ENCODE measurements around the gene MASP1. TPM values are rescaled to one million over a fixed set of nuclear protein-coding genes. Genes with fewer than 3 reads are reported as not detected.
"Not testable (repeated sequence)": the region's sequence is repeated elsewhere in the genome, so short reads cannot be mapped to it uniquely, and the experiment has no call there.

Gene MASP1
- polyA plus RNA-seq, 3 donors from 2014 or later, result not detected

- Mint-ChIP-seq H3K9me3 (no peaks in the 10 kb centered on the region), H3K27ac (no peak overlapping the region), H3K4me1 (no peaks in the 10 kb centered on the region), H3K36me3 (no peaks in the 10 kb centered on the region), H3K4me3 (no peak overlapping the region), H3K27me3 (ENCODE audit: low read depth in 3 of 3) (peaks cover 6 to 17% (median 11%) of the 10 kb centered on the region in 3 donors)
- no peak for DNase-seq
These were observed 44.1 kb downstream of the MASP1 start for GRCh38 chr3:187247398-187247797.

- H3K4me3 Mint-ChIP-seq, result no peak overlapping the region
- peaks cover 5 to 12% (median 5%) of the 10 kb centered on the region in 3 donors for H3K27me3 Mint-ChIP-seq (ENCODE audit: low read depth in 3 of 3)
- H3K36me3 Mint-ChIP-seq, result no peaks in the 10 kb centered on the region
- no peak for DNase-seq
- no peaks in the 10 kb centered on the region for H3K9me3 Mint-ChIP-seq
- H3K4me1 Mint-ChIP-seq, result no peaks in the 10 kb centered on the region
- no peak overlapping the region for H3K27ac Mint-ChIP-seq
These were observed 47.5 kb downstream of the MASP1 start for GRCh38 chr3:187243933-187244524.

DNA sequence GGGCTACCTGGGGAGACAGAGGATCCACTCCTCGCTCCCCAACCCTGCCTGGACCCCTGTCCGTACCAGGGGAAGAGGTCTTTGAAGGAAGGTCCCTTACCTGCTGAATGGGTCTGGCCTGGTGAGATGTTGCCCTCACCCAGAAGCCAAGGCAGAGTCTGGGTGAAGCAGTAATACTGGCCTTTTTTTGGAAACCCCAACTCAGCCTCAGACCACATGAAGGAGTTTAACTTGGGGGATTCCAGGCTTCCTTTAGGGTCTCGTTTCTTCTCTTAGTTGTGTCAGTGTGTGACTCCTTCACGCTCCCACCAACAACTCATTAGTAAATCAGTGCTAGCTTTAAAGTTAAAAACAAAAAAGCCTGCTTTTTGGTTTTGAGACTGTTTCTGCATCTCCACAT lies 48.6 kb downstream of the MASP1 start:
- Mint-ChIP-seq H3K36me3 (no peaks in the 10 kb centered on the region), H3K9me3 (no peaks in the 10 kb centered on the region), H3K27ac (no peak overlapping the region), H3K4me3 (no peak overlapping the region), H3K27me3 (ENCODE audit: low read depth in 3 of 3) (peaks cover 3 to 12% (median 5%) of the 10 kb centered on the region in 3 donors), H3K4me1 (no peaks in the 10 kb centered on the region)
- no peak for DNase-seq

DNA sequence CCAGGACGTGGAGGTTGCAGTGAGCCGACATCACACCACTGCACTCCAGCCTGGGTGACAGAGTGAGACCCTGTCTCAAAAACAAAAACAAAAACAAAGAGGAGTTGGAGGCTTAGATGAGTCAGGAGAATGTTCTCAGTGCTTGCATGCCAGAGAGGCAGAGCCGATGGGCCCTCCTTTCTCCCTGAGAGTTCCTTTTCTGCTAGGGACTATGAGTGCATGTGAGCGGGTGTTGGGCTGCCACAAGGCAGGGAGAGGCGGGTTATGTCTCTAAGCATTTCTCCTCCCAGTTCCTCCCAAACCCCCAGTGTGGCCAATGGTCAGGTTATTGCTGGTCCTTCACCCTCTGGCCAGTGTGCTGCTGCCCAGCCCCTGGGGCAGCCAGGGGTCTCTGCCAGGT lies 49.1 kb downstream of the MASP1 start:
- Mint-ChIP-seq H3K4me1 (no peaks in the 10 kb centered on the region), H3K9me3 (no peaks in the 10 kb centered on the region), H3K4me3 (no peak overlapping the region)

DNA sequence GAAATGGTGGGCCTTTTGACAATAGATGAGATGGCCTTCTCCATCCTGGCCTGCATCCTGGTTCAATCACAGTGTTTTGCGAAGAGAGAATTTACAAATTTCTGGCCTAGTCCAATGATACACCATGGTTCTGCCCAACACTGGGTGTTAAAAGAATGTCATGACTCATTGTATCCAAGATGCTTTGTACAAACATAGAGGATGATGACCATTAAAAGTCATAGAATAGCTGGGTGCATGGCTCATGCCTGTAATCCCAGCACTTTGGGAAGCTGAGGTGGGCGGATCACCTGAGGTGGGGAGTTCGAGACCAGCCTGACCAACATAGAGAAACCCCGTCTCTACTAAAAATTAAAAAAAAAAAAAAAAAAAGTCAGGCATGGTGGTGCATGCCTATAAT lies 52.7 kb downstream of the MASP1 start:
- not testable (repeated sequence) for H3K27ac Mint-ChIP-seq; DNase-seq; H3K27me3 Mint-ChIP-seq (ENCODE audit: low read depth in 3 of 3); H3K4me3 Mint-ChIP-seq; H3K9me3 Mint-ChIP-seq; H3K4me1 Mint-ChIP-seq; H3K36me3 Mint-ChIP-seq

More for the DNA sequence above, 49.1 kb downstream of the MASP1 start:
- Mint-ChIP-seq H3K36me3 (no peaks in the 10 kb centered on the region), H3K27ac (no peak overlapping the region), H3K27me3 (ENCODE audit: low read depth in 3 of 3) (peaks cover 3 to 12% (median 5%) of the 10 kb centered on the region in 3 donors)
- DNase-seq, result no peak

DNA sequence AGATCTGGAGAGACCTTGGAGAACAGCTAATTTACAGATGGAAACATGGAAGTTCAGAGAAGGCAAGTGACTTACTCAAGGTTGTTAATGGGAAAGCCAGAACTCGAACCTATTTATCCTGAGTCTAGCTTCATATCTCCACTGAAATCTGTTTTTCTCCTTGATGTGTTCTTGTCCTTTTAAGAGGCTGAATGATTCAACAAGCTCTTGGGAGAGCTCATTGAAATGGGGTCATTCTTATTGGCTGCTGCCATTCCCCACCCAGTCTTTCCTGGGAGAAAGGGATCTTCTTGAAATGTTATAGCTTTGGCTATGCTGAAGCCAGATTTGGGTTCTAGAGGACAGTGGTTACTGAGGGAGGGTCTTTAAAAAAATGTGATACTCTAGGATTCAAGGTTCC lies 53.3 kb downstream of the MASP1 start:
- H3K36me3 Mint-ChIP-seq, result no peaks in the 10 kb centered on the region
- no peaks in the 10 kb centered on the region for H3K27me3 Mint-ChIP-seq (ENCODE audit: low read depth in 3 of 3)
- no peak overlapping the region for H3K4me3 Mint-ChIP-seq
- no peaks in the 10 kb centered on the region for H3K4me1 Mint-ChIP-seq
- H3K27ac Mint-ChIP-seq, result no peak overlapping the region
- no peak for DNase-seq
- H3K9me3 Mint-ChIP-seq, result no peaks in the 10 kb centered on the region

DNA sequence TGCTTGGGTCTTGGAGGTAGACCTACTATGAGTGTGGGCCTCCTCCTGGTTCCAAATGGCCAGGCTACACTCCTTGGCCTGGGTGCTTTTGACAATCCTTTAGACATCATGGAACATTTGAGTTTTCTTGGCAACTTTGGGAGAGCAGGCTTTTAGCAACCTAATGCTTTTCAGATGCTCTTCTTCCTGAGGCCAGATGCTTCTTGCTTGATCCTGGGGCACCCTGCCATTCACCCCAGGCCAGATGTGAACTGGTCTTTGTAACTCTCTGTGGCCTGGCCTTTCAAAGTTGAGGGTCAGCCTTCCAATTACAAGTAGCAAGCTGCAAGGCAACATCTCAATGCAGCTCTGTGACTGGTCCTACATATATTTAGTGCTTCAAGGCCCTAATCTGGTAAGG lies 53.8 kb downstream of the MASP1 start:
- Mint-ChIP-seq H3K4me1 (no peaks in the 10 kb centered on the region), H3K4me3 (no peak overlapping the region)

DNA sequence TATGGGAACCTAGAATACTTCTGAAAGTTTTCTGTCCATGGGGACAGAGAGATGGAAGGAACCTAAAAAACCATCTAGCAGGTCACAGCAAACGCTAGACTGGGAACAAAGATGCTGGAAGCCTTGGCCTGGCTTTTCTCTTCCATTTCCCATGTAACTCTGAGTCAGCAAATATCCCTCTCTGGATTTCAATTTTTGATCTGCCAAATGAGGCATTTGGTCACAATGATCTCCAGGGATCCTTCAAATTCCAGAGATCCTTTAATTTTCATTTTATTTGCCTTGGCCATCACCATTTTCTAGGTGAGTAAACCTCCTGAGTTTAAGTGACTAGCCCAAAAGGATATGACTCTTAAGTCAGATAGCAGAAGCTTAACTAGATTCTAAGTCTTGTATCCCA lies 54.6 kb downstream of the MASP1 start:
- Mint-ChIP-seq H3K4me3 (no peak overlapping the region), H3K9me3 (no peaks in the 10 kb centered on the region), H3K27ac (no peak overlapping the region), H3K4me1 (no peaks in the 10 kb centered on the region), H3K27me3 (ENCODE audit: low read depth in 3 of 3) (no peaks in the 10 kb centered on the region), H3K36me3 (no peaks in the 10 kb centered on the region)
- DNase-seq, result no peak

More for the DNA sequence above, 53.8 kb downstream of the MASP1 start:
- no peak for DNase-seq
- H3K27me3 Mint-ChIP-seq (ENCODE audit: low read depth in 3 of 3), result no peaks in the 10 kb centered on the region
- no peaks in the 10 kb centered on the region for H3K36me3 Mint-ChIP-seq
- H3K9me3 Mint-ChIP-seq, result no peaks in the 10 kb centered on the region
- H3K27ac Mint-ChIP-seq, result no peak overlapping the region

DNA sequence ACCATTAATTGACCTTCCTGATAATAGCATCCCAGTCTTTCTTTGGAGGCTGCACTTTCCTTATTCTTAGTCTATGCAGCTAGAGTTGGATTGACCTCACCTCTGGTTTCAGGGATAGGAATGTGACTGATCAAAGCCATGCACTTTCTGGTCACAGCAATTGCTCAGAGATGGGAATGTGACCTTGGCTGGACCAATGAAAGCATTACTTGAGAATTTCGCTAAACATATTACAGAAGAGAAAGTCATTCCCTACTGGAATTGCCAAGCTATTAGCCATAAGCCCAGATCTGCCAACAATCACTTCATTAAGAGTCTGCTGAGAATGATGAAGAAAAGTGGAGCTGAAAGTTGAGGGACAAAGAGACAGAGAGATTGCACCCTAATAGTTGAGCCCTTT lies 61.5 kb downstream of the MASP1 start:
- Mint-ChIP-seq H3K27me3 (ENCODE audit: low read depth in 3 of 3) (peaks cover 1 to 7% (median 3%) of the 10 kb centered on the region in 3 donors), H3K4me1 (no peaks in the 10 kb centered on the region), H3K36me3 (no peaks in the 10 kb centered on the region)

GRCh38 chr3:187228740-187229139 lies 62.8 kb downstream of the MASP1 start:
- peaks cover 1 to 7% (median 4%) of the 10 kb centered on the region in 3 donors for H3K27me3 Mint-ChIP-seq (ENCODE audit: low read depth in 3 of 3)
- no peaks in the 10 kb centered on the region for H3K36me3 Mint-ChIP-seq
- H3K4me3 Mint-ChIP-seq, result no peak overlapping the region
- no peaks in the 10 kb centered on the region for H3K4me1 Mint-ChIP-seq
- no peak for DNase-seq
- H3K9me3 Mint-ChIP-seq, result no peaks in the 10 kb centered on the region
- H3K27ac Mint-ChIP-seq, result no peak overlapping the region

More for the DNA sequence above, 61.5 kb downstream of the MASP1 start:
- no peak overlapping the region for H3K27ac Mint-ChIP-seq
- H3K9me3 Mint-ChIP-seq, result no peaks in the 10 kb centered on the region
- DNase-seq, result no peak
- no peak overlapping the region for H3K4me3 Mint-ChIP-seq

- peaks cover 1 to 7% (median 7%) of the 10 kb centered on the region in 3 donors for H3K27me3 Mint-ChIP-seq (ENCODE audit: low read depth in 3 of 3)
These were observed 63.8 kb downstream of the MASP1 start for GRCh38 chr3:187227658-187228258.

DNA sequence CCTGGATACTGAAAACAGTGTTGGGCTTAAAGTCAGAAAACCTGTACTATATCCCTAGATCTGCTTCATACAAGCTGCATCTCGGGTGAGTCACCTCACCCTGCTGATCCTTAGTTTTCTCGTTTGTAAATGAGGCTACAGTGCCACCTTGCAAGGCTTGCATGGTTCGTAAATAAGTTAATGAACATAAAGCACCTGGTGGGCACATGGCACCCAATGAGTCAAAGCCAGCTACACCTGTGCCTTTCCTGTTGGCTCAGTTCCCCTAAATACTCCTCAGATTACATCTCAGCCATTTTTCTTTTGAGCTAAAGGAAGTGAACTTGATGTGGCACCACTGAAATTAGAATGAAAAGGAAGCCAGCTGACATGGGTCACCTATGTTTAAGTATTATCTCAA lies 67.7 kb downstream of the MASP1 start:
- no peak overlapping the region for H3K4me3 Mint-ChIP-seq
- H3K36me3 Mint-ChIP-seq, result no peaks in the 10 kb centered on the region
- DNase-seq, result no peak
- no peaks in the 10 kb centered on the region for H3K4me1 Mint-ChIP-seq
- H3K9me3 Mint-ChIP-seq, result no peaks in the 10 kb centered on the region
- no peak overlapping the region for H3K27ac Mint-ChIP-seq
- peaks cover 1 to 7% (median 6%) of the 10 kb centered on the region in 3 donors for H3K27me3 Mint-ChIP-seq (ENCODE audit: low read depth in 3 of 3)

More at GRCh38 chr3:187227658-187228258, 63.8 kb downstream of the MASP1 start:
- Mint-ChIP-seq H3K4me1 (no peaks in the 10 kb centered on the region), H3K4me3 (no peak overlapping the region), H3K36me3 (no peaks in the 10 kb centered on the region), H3K9me3 (no peaks in the 10 kb centered on the region), H3K27ac (no peak overlapping the region)
- DNase-seq, result no peak

GRCh38 chr3:187222801-187223200 lies 68.7 kb downstream of the MASP1 start:
- Mint-ChIP-seq H3K27me3 (ENCODE audit: low read depth in 3 of 3) (peaks cover 1 to 5% (median 4%) of the 10 kb centered on the region in 3 donors), H3K36me3 (no peaks in the 10 kb centered on the region), H3K27ac (no peak overlapping the region), H3K4me1 (no peaks in the 10 kb centered on the region), H3K4me3 (no peak overlapping the region), H3K9me3 (no peaks in the 10 kb centered on the region)
- no peak for DNase-seq

- Mint-ChIP-seq H3K4me3 (no peak overlapping the region), H3K27me3 (ENCODE audit: low read depth in 3 of 3) (peaks cover 0 to 1% (median 0%) of the 10 kb centered on the region in 3 donors), H3K27ac (no peak overlapping the region), H3K36me3 (no peaks in the 10 kb centered on the region), H3K4me1 (no peaks in the 10 kb centered on the region), H3K9me3 (no peaks in the 10 kb centered on the region)
- no peak for DNase-seq
These were observed 76.1 kb downstream of the MASP1 start for GRCh38 chr3:187215460-187215859.

DNA sequence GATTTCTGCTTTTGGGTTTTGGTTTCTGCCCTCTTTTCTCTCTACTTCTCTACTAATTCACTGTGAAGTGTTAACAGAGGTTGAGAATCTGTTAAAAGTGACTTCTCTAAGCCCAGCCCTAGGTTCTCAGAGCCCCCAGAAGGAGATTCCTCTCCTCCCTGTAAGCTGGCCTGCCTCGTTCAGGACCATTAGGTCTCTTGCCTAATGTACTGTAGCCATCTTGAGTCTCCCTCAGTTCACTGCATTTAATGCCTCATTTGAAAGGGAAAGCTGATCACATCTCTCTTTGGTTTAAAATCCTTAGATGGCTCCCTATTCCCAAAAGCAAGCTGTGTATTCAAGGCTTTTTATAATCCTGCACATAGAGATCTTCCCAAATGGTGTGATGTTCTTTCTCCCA lies 77.9 kb downstream of the MASP1 start:
- no peak overlapping the region for H3K4me3 Mint-ChIP-seq
- no peaks in the 10 kb centered on the region for H3K9me3 Mint-ChIP-seq
- H3K27me3 Mint-ChIP-seq (ENCODE audit: low read depth in 3 of 3), result peaks cover 0 to 2% (median 1%) of the 10 kb centered on the region in 3 donors

More for the DNA sequence above, 77.9 kb downstream of the MASP1 start:
- H3K36me3 Mint-ChIP-seq, result no peaks in the 10 kb centered on the region
- DNase-seq, result no peak
- H3K4me1 Mint-ChIP-seq, result no peaks in the 10 kb centered on the region
- no peak overlapping the region for H3K27ac Mint-ChIP-seq
